IgD-negative memory B cell (primary cell): ENCODE measurements around the gene PDGFD. TPM values are rescaled to one million over a fixed set of nuclear protein-coding genes. Genes with fewer than 3 reads are reported as not detected.
A peak's percentile ranks its signal among the peaks of the same experiment; 100 is the strongest.

Experiments
- H3K27ac Mint-ChIP-seq, 3 donors: one replicate each; pipeline ENCODE4 v1.8.0; 2020 to 2022; ENCODE audit warnings: mild to moderate bottlenecking in 3 of 3, mixed read lengths in 3 of 3, moderate library complexity in 1 of 3
- H3K27me3 Mint-ChIP-seq: one replicate; pipeline ENCODE4 v1.8.0; 2021; ENCODE audit warnings: mixed read lengths
- H3K36me3 Mint-ChIP-seq: one replicate; pipeline ENCODE4 v1.8.0; 2020; ENCODE audit warnings: mild to moderate bottlenecking, mixed read lengths
- H3K4me1 Mint-ChIP-seq, 3 donors: one replicate each; pipeline ENCODE4 v1.8.0; 2020 to 2022; ENCODE audit warnings: mixed read lengths in 3 of 3, mild to moderate bottlenecking in 1 of 3
- H3K4me3 Mint-ChIP-seq, 4 donors: one replicate each; pipeline ENCODE4 v1.8.0; 2020 to 2022; ENCODE audit warnings: mild to moderate bottlenecking in 4 of 4, mixed read lengths in 4 of 4, moderate library complexity in 3 of 4
- H3K9me3 Mint-ChIP-seq, 3 donors: one replicate each; pipeline ENCODE4 v1.8.0; 2020 to 2021; ENCODE audit warnings: mixed read lengths in 3 of 3, mild to moderate bottlenecking in 1 of 3
- polyA plus RNA-seq: library from polyadenylated mRNA; unstranded; fragments of 300-500 nt; fragmentation: Illumina TruSeq; gene quantifications from one replicate; pipeline ENCODE4 v1.2.3, GENCODE V29; 2021

The PDGFD gene
- polyA plus RNA-seq, 1 donor from 2014 or later = 2.3 TPM

GRCh38 chr11:103936059-103936458 lies 227.9 kb downstream of the PDGFD start:
- Mint-ChIP-seq H3K4me1 (no peaks in the 10 kb centered on the region), H3K36me3 (no peaks in the 10 kb centered on the region), H3K27me3 (no peaks in the 10 kb centered on the region), H3K4me3 (no peak overlapping the region), H3K9me3 (no peaks in the 10 kb centered on the region), H3K27ac (no peak overlapping the region)

- no peak overlapping the region for H3K4me3 Mint-ChIP-seq
- no peak overlapping the region for H3K27ac Mint-ChIP-seq
- H3K36me3 Mint-ChIP-seq = no peaks in the 10 kb centered on the region
- no peaks in the 10 kb centered on the region for H3K9me3 Mint-ChIP-seq
- H3K4me1 Mint-ChIP-seq = no peaks in the 10 kb centered on the region
- no peaks in the 10 kb centered on the region for H3K27me3 Mint-ChIP-seq
Observed at GRCh38 chr11:103935219-103935618, 228.7 kb downstream of the PDGFD start.

- H3K27me3 Mint-ChIP-seq = no peaks in the 10 kb centered on the region
- no peaks in the 10 kb centered on the region for H3K9me3 Mint-ChIP-seq
- H3K36me3 Mint-ChIP-seq = no peaks in the 10 kb centered on the region
- H3K4me1 Mint-ChIP-seq = peaks cover 5 to 9% (median 9%) of the 10 kb centered on the region in 3 donors
- no peak overlapping the region for H3K27ac Mint-ChIP-seq
- H3K4me3 Mint-ChIP-seq = peak overlapping the region in 2 of 4 donors; percentile 15 to 34
Observed at GRCh38 chr11:103929170-103929903, 234.6 kb downstream of the PDGFD start.

DNA sequence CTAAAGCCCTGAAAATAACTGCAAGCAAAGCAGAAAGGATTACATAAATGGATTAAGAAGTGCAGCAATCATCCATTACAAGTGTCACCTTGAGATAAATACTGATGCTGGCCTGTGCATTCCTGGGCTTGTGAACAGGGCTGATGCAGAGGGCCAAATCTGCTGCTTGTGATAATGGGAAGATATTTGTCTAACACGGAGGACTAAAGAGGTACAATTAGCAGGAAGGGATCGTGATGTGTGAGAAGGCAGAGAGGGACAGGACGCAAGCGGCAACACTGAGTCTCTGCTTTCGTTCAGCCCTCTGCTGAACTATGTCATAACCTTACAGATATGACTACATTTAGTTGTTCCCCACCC lies 235.2 kb downstream of the PDGFD start:
- no peaks in the 10 kb centered on the region for H3K9me3 Mint-ChIP-seq
- H3K27ac Mint-ChIP-seq = no peak overlapping the region
- peaks cover 6 to 9% (median 9%) of the 10 kb centered on the region in 3 donors for H3K4me1 Mint-ChIP-seq
- no peaks in the 10 kb centered on the region for H3K36me3 Mint-ChIP-seq
- peak overlapping the region in 2 of 4 donors; percentile 13 to 23 for H3K4me3 Mint-ChIP-seq
- H3K27me3 Mint-ChIP-seq = no peaks in the 10 kb centered on the region

- Mint-ChIP-seq H3K36me3 (no peaks in the 10 kb centered on the region), H3K27me3 (no peaks in the 10 kb centered on the region), H3K4me1 (peaks cover 8 to 9% (median 9%) of the 10 kb centered on the region in 3 donors), H3K4me3 (no peak overlapping the region), H3K27ac (no peak overlapping the region), H3K9me3 (no peaks in the 10 kb centered on the region)
Observed at GRCh38 chr11:103928040-103928801, 235.7 kb downstream of the PDGFD start.

- H3K4me3 Mint-ChIP-seq = no peak overlapping the region
Observed at GRCh38 chr11:103927535-103927934, 236.4 kb downstream of the PDGFD start.

GRCh38 chr11:103926990-103927389 lies 237.0 kb downstream of the PDGFD start:
- no peaks in the 10 kb centered on the region for H3K9me3 Mint-ChIP-seq
- no peaks in the 10 kb centered on the region for H3K27me3 Mint-ChIP-seq
- H3K4me3 Mint-ChIP-seq = no peak overlapping the region
- no peaks in the 10 kb centered on the region for H3K36me3 Mint-ChIP-seq
- H3K27ac Mint-ChIP-seq = no peak overlapping the region
- H3K4me1 Mint-ChIP-seq = peaks cover 8 to 9% (median 9%) of the 10 kb centered on the region in 3 donors

More at GRCh38 chr11:103927535-103927934, 236.4 kb downstream of the PDGFD start:
- no peaks in the 10 kb centered on the region for H3K27me3 Mint-ChIP-seq
- no peaks in the 10 kb centered on the region for H3K36me3 Mint-ChIP-seq
- H3K4me1 Mint-ChIP-seq = peaks cover 8 to 9% (median 9%) of the 10 kb centered on the region in 3 donors
- H3K27ac Mint-ChIP-seq = no peak overlapping the region
- no peaks in the 10 kb centered on the region for H3K9me3 Mint-ChIP-seq

DNA sequence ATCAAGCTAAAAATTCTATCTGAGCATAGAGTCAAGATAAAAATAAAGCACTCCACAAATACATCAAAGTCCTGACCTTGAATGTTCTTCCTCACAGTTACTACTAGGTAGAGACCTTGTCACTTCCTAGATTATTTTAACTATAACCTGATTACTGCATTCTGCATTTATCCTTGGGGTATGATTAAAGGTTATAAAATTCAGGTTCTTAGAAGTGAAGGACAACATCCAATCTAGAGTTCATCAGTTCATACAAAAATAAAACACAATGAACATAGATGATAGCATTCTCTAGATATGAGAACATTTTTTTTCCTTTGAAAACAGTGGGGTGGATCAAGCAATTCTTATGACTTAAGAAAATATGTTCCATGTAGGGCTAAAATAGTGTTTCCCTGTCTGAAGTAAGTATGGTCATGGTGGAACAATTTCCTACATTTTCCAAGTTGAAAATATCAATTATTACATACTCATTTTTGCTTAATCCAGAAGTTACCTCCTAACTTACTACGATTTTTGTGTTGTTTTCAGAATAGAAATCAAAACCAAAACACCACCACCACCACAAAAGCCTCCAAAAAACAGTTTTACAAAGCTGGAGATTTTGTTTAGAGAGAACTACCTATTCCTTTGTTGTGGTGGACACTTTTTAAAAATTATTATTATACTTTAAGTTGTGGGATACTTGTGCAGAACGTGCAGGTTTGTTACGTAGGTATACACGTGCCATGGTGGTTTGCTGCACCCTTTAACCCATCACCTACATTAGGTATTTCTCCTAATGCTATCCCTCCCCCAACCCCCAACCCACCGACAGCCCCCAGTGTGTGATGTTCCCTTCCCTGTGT lies 239.6 kb downstream of the PDGFD start:
- no peaks in the 10 kb centered on the region for H3K36me3 Mint-ChIP-seq
- H3K4me1 Mint-ChIP-seq = peaks cover 4 to 6% (median 5%) of the 10 kb centered on the region in 3 donors
- H3K27ac Mint-ChIP-seq = peak overlapping the region in 1 of 3 donors; percentile 76
- H3K27me3 Mint-ChIP-seq = no peaks in the 10 kb centered on the region
- H3K4me3 Mint-ChIP-seq = peak overlapping the region in 1 of 4 donors; percentile 18
- H3K9me3 Mint-ChIP-seq = no peaks in the 10 kb centered on the region

DNA sequence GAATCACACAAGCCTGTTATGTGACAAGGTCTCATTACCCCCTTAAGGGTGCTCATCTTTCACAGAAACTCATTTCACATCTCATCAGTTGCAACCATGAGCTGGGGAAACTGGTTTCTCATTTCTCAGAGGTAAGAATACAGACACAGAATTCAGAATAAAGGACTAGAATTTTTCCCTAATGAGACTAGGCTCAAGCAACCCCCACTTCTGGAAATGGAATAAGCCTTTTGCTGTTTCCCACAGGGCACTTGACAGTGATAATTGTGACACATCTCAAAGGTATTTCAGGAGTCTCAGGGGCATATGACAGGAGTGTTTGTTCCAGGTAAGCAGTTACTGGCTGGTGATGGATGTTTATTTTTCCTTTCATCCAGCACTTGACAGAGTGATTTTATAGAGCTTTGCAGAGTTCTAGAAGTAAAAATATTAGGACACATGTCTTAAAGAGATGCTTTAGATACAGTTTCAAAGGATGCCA lies 240.5 kb downstream of the PDGFD start:
- H3K4me1 Mint-ChIP-seq = peaks cover 0 to 2% (median 0%) of the 10 kb centered on the region in 3 donors
- H3K4me3 Mint-ChIP-seq = peak overlapping the region in 1 of 4 donors; percentile 28
- no peaks in the 10 kb centered on the region for H3K9me3 Mint-ChIP-seq
- no peaks in the 10 kb centered on the region for H3K27me3 Mint-ChIP-seq
- H3K27ac Mint-ChIP-seq = peak overlapping the region in 1 of 3 donors; percentile 76
- no peaks in the 10 kb centered on the region for H3K36me3 Mint-ChIP-seq

- Mint-ChIP-seq H3K36me3 (no peaks in the 10 kb centered on the region), H3K4me3 (no peak overlapping the region), H3K27ac (no peak overlapping the region), H3K4me1 (peaks cover 0 to 2% (median 0%) of the 10 kb centered on the region in 3 donors), H3K9me3 (peaks cover 0 to 2% (median 0%) of the 10 kb centered on the region in 3 donors), H3K27me3 (no peaks in the 10 kb centered on the region)
Observed at GRCh38 chr11:103920933-103921332, 243.0 kb downstream of the PDGFD start.

DNA sequence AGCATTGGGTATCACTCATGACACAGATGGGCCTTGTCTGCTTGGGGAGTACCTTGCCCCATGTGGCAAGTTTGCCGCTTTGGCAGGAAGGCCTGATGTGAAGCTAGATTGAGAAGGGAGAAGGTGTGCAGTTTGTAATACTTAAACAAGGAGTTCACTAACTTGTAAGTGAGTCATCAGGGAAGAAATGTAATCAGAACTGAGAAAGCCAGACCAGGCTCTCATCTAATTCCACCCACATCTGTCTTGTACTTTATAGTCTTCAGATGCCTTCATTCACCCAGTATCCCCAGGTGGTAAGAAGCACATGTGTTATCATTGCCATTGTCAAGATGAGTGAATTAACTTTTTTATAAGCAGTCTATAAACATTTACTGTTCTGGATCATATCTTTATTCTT lies 243.5 kb downstream of the PDGFD start:
- Mint-ChIP-seq H3K4me1 (peaks cover 0 to 2% (median 0%) of the 10 kb centered on the region in 3 donors), H3K36me3 (no peaks in the 10 kb centered on the region), H3K27me3 (no peaks in the 10 kb centered on the region), H3K9me3 (peaks cover under 1 to 2% (median under 1%) of the 10 kb centered on the region in 3 donors), H3K27ac (no peak overlapping the region), H3K4me3 (no peak overlapping the region)

GRCh38 chr11:103910721-103911120 lies 253.2 kb downstream of the PDGFD start:
- Mint-ChIP-seq H3K27ac (peak overlapping the region in 1 of 3 donors; percentile 20), H3K36me3 (peaks cover 2% of the 10 kb centered on the region), H3K27me3 (peaks cover 2% of the 10 kb centered on the region), H3K4me1 (peaks cover 14 to 16% (median 15%) of the 10 kb centered on the region in 3 donors), H3K9me3 (peaks cover 5 to 25% (median 10%) of the 10 kb centered on the region in 3 donors), H3K4me3 (no peak overlapping the region)

GRCh38 chr11:103907548-103908455 lies 256.1 kb downstream of the PDGFD start:
- Mint-ChIP-seq H3K9me3 (peaks cover 0 to 8% (median under 1%) of the 10 kb centered on the region in 3 donors), H3K4me3 (peak overlapping the region in 2 of 4 donors; percentile 19 to 25), H3K27me3 (peaks cover 2% of the 10 kb centered on the region), H3K36me3 (no peaks in the 10 kb centered on the region), H3K4me1 (peaks cover 14 to 16% (median 15%) of the 10 kb centered on the region in 3 donors), H3K27ac (peak overlapping the region in 1 of 3 donors; percentile 4)

- peaks cover 0 to 7% (median 0%) of the 10 kb centered on the region in 3 donors for H3K9me3 Mint-ChIP-seq
- H3K27me3 Mint-ChIP-seq = peaks cover 2% of the 10 kb centered on the region
- H3K4me1 Mint-ChIP-seq = peaks cover 14 to 16% (median 15%) of the 10 kb centered on the region in 3 donors
- no peak overlapping the region for H3K27ac Mint-ChIP-seq
- no peaks in the 10 kb centered on the region for H3K36me3 Mint-ChIP-seq
- peak overlapping the region in 2 of 4 donors; percentile 25 to 40 for H3K4me3 Mint-ChIP-seq
Observed at GRCh38 chr11:103907136-103907535, 256.8 kb downstream of the PDGFD start.
